Measurements from ENCODE around the gene WASL. TPM values are rescaled to one million over a fixed set of nuclear protein-coding genes. Genes with fewer than 3 reads are reported as not detected.

The WASL gene
- total and polyA plus RNA-seq, 2 of the 13 experiments (the other 11 are each of a cell fraction or from before 2014, with no cell fraction given), result 7.9 to 12.8 TPM

DNA sequence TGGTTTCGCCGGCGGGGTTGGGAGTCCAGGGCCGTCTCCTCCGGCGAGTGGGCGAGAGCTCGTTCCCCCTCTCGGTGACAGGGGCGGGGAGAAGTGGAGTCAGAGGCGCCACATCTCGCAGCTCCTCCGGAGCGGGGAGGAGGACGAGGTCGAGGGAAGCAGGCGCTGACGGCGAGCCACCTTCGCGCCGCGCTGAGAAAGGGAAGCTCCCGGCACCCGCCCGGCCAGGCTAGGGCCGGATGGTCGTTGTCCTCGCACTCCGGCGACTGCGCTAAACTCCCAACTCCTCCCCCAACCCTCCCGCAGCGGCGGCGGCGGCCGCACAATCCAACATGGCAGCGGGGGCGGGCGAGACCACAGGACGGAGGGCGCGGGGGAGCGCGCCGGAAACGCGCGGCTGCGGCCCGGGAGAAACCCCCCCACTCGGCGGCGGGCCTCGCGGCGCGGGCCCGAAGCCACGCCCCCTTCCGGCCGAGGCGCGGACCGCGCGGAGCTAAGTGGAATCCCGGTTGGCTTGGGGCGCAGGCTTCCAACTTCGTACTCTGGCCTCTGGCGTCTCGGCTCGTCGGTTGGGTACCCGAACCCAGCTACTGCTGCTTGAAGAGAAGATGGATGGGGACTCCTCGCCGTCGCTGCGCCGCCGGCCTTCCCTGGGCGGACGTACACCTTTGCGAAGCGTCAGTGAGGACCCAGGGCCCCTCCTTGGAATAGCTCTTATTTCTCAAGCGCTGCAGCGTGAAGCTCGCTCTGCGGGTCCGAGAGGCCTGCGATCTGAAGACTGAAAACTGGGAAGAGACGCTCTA, at the start of gene WASL (continued):
- TF ChIP-seq, protein P1, sequence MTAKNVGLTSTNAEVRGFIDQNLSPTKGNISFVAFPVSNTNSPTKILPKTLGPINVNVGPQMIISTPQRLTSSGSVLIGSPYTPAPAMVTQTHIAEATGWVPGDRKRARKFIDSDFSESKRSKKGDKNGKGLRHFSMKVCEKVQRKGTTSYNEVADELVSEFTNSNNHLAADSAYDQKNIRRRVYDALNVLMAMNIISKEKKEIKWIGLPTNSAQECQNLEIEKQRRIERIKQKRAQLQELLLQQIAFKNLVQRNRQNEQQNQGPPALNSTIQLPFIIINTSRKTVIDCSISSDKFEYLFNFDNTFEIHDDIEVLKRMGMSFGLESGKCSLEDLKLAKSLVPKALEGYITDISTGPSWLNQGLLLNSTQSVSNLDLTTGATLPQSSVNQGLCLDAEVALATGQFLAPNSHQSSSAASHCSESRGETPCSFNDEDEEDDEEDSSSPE (CRISPR knock-in tag; IDR thresholded peaks at IDR 0.05), result peak; percentile 72
- peak; percentile 51; the same call in 1 of the 2 replicates for TF ChIP-seq ZSCAN9 (CRISPR knock-in tag; IDR thresholded peaks at IDR 0.05; ENCODE audit: borderline replicate concordance)
- TF ChIP-seq SMAD9 (CRISPR knock-in tag; IDR thresholded peaks at IDR 0.05), result no peak
- no peak for TF ChIP-seq ZNF549 (CRISPR knock-in tag; IDR thresholded peaks at IDR 0.05)
- TF ChIP-seq, protein P2, sequence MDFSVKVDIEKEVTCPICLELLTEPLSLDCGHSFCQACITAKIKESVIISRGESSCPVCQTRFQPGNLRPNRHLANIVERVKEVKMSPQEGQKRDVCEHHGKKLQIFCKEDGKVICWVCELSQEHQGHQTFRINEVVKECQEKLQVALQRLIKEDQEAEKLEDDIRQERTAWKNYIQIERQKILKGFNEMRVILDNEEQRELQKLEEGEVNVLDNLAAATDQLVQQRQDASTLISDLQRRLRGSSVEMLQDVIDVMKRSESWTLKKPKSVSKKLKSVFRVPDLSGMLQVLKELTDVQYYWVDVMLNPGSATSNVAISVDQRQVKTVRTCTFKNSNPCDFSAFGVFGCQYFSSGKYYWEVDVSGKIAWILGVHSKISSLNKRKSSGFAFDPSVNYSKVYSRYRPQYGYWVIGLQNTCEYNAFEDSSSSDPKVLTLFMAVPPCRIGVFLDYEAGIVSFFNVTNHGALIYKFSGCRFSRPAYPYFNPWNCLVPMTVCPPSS (IDR thresholded peaks at IDR 0.05), result no peak
- TF ChIP-seq ZMYM4 (CRISPR knock-in tag; IDR thresholded peaks at IDR 0.05), result peak; percentile 97
- TF ChIP-seq, protein P3, sequence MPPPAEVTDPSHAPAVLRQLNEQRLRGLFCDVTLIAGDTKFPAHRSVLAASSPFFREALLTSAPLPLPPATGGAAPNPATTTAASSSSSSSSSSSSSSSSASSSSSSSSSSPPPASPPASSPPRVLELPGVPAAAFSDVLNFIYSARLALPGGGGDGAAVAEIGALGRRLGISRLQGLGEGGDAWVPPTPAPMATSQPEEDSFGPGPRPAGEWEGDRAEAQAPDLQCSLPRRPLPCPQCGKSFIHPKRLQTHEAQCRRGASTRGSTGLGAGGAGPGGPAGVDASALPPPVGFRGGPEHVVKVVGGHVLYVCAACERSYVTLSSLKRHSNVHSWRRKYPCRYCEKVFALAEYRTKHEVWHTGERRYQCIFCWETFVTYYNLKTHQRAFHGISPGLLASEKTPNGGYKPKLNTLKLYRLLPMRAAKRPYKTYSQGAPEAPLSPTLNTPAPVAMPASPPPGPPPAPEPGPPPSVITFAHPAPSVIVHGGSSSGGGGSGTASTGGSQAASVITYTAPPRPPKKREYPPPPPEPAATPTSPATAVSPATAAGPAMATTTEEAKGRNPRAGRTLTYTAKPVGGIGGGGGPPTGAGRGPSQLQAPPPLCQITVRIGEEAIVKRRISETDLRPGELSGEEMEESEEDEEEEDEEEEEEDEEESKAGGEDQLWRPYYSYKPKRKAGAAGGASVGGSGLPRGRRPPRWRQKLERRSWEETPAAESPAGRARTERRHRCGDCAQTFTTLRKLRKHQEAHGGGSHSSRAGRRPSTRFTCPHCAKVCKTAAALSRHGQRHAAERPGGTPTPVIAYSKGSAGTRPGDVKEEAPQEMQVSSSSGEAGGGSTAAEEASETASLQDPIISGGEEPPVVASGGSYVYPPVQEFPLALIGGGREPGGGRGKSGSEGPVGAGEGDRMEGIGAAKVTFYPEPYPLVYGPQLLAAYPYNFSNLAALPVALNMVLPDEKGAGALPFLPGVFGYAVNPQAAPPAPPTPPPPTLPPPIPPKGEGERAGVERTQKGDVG (CRISPR knock-in tag; IDR thresholded peaks at IDR 0.05; ENCODE audit: borderline replicate concordance), result no peak
- no peak for TF ChIP-seq SOX6 (IDR thresholded peaks at IDR 0.05)
- TF ChIP-seq SOX6 (CRISPR knock-in tag; IDR thresholded peaks at IDR 0.05), result peak; percentile 54
- TF ChIP-seq IKZF1 (IDR thresholded peaks at IDR 0.05), result no peak
- TF ChIP-seq, protein P4, sequence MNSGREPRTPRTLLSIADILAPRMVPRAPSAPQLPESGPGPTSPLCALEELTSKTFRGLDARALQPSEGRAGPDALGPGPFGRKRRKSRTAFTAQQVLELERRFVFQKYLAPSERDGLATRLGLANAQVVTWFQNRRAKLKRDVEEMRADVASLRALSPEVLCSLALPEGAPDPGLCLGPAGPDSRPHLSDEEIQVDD (CRISPR knock-in tag; IDR thresholded peaks at IDR 0.05; ENCODE audit: borderline replicate concordance), result peak; percentile 78; the same call in 1 of the 2 replicates
- no peak for TF ChIP-seq SMYD3 (CRISPR knock-in tag; IDR thresholded peaks at IDR 0.05)
- TF ChIP-seq, protein P5, sequence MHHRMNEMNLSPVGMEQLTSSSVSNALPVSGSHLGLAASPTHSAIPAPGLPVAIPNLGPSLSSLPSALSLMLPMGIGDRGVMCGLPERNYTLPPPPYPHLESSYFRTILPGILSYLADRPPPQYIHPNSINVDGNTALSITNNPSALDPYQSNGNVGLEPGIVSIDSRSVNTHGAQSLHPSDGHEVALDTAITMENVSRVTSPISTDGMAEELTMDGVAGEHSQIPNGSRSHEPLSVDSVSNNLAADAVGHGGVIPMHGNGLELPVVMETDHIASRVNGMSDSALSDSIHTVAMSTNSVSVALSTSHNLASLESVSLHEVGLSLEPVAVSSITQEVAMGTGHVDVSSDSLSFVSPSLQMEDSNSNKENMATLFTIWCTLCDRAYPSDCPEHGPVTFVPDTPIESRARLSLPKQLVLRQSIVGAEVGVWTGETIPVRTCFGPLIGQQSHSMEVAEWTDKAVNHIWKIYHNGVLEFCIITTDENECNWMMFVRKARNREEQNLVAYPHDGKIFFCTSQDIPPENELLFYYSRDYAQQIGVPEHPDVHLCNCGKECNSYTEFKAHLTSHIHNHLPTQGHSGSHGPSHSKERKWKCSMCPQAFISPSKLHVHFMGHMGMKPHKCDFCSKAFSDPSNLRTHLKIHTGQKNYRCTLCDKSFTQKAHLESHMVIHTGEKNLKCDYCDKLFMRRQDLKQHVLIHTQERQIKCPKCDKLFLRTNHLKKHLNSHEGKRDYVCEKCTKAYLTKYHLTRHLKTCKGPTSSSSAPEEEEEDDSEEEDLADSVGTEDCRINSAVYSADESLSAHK (CRISPR knock-in tag; IDR thresholded peaks at IDR 0.05; ENCODE audit: borderline replicate concordance), result no peak
- peak; percentile 23 for TF ChIP-seq PHF5A (CRISPR knock-in tag; IDR thresholded peaks at IDR 0.05; ENCODE audit: low read depth, unreplicated experiment)
- TF ChIP-seq KDM2A (CRISPR knock-in tag; IDR thresholded peaks at IDR 0.05; ENCODE audit: borderline replicate concordance, low read depth), result peak; percentile 77
- TF ChIP-seq, protein P6, sequence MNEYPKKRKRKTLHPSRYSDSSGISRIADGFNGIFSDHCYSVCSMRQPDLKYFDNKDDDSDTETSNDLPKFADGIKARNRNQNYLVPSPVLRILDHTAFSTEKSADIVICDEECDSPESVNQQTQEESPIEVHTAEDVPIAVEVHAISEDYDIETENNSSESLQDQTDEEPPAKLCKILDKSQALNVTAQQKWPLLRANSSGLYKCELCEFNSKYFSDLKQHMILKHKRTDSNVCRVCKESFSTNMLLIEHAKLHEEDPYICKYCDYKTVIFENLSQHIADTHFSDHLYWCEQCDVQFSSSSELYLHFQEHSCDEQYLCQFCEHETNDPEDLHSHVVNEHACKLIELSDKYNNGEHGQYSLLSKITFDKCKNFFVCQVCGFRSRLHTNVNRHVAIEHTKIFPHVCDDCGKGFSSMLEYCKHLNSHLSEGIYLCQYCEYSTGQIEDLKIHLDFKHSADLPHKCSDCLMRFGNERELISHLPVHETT (CRISPR knock-in tag; conservative IDR thresholded peaks at IDR 0.05), result peak; percentile 94
- no peak; the same call in 1 of the 2 replicates for TF ChIP-seq ZNF713 (CRISPR knock-in tag; IDR thresholded peaks at IDR 0.05)
